Activated T-cell treated with anti-CD3 and anti-CD28 coated beads, Interleukin-2, amount 50 U/mL, for 24 hours (primary cell): ENCODE results near the gene PLCB4.

Experiments used
- DNase-seq: peaks from one replicate; pipeline ENCODE4 v3.0.0-alpha.2; 2020
- H3K27ac Mint-ChIP-seq: 2 replicates; pipeline ENCODE4 v1.8.0; 2020; ENCODE audit warnings: mild to moderate bottlenecking, mixed read lengths
- H3K27me3 Mint-ChIP-seq: 2 replicates; pipeline ENCODE4 v1.8.0; 2020; ENCODE audit warnings: mixed read lengths
- H3K36me3 Mint-ChIP-seq: 2 replicates; pipeline ENCODE4 v1.8.0; 2020; ENCODE audit warnings: low read depth, mixed read lengths
- H3K4me1 Mint-ChIP-seq: 2 replicates; pipeline ENCODE4 v1.8.0; 2020; ENCODE audit warnings: low read depth, mixed read lengths
- H3K4me3 Mint-ChIP-seq: 2 replicates; pipeline ENCODE4 v1.8.0; 2020; ENCODE audit warnings: mild to moderate bottlenecking, moderate library complexity, mixed read lengths
- H3K9me3 Mint-ChIP-seq: 2 replicates; pipeline ENCODE4 v1.8.0; 2020; ENCODE audit warnings: mixed read lengths

The PLCB4 gene

DNA sequence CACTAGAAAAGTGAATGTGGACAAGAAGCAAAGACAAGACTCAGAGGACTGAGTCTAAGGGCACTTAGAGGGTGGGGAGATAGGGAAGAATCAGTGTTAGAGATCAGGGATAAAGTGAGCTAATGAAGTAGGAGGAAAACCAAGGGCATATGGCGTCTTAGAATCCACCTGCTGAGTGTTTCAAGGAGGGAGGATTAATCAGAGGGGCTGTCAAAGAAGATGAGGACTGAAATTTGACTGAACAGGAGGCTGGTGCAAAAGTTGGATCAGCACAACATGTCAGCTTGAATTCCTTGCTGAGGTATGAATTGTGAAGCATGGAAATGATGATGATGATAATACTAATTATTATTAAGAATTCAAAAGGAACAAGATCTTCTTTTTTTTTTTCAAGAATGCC, 39.4 kb downstream of the PLCB4 start:
- no peak overlapping the region for H3K27ac Mint-ChIP-seq
- H3K36me3 Mint-ChIP-seq: no peaks in the 10 kb centered on the region
- H3K9me3 Mint-ChIP-seq: no peaks in the 10 kb centered on the region
- DNase-seq: no peak
- H3K4me3 Mint-ChIP-seq: no peak overlapping the region
- no peaks in the 10 kb centered on the region for H3K27me3 Mint-ChIP-seq
- no peaks in the 10 kb centered on the region for H3K4me1 Mint-ChIP-seq

DNA sequence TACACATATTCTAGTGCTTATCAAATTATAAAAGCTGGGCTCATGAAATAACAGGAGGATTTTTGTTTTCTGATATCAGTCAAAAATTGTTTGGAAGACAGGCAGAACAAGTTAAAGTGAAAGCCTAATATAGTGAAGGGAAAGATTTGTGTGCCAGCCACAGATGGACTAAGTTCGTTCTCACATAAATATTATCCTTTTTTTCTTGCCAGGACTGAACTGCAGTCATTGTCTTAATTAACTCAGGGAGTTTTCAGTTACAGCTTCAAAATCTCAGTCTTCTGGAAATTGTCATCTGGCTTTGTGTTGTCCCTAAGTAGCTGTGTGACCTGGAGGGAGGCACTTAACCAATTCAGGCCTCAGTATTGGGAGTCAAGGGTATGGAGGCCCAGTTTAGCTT, 40.7 kb downstream of the PLCB4 start:
- DNase-seq: no peak
- Mint-ChIP-seq H3K9me3 (no peaks in the 10 kb centered on the region), H3K27me3 (no peaks in the 10 kb centered on the region), H3K4me3 (no peak overlapping the region), H3K4me1 (no peaks in the 10 kb centered on the region), H3K36me3 (no peaks in the 10 kb centered on the region), H3K27ac (no peak overlapping the region)

DNA sequence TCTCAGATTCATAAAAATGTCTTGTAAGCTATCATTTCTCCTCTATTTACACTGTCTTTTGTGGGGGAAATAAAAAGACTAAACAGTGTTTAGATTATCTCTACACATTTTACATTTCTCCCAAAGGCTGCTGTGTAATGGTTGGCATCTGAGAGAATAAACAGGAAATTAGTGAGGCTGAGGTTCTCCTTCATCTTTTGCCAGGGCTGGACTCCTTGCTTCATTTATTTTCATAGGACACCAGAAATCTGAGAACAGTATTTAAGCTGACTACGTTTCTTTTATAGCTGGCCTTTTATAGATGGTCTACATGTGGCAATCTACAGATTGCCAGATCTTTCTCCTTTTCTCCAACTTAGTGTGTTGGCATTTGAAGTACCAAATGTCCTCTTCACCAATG, 41.5 kb downstream of the PLCB4 start:
- no peak overlapping the region for H3K4me3 Mint-ChIP-seq
- no peaks in the 10 kb centered on the region for H3K4me1 Mint-ChIP-seq
- DNase-seq: no peak
- no peak overlapping the region for H3K27ac Mint-ChIP-seq
- H3K36me3 Mint-ChIP-seq: no peaks in the 10 kb centered on the region
- no peaks in the 10 kb centered on the region for H3K9me3 Mint-ChIP-seq
- H3K27me3 Mint-ChIP-seq: no peaks in the 10 kb centered on the region

DNA sequence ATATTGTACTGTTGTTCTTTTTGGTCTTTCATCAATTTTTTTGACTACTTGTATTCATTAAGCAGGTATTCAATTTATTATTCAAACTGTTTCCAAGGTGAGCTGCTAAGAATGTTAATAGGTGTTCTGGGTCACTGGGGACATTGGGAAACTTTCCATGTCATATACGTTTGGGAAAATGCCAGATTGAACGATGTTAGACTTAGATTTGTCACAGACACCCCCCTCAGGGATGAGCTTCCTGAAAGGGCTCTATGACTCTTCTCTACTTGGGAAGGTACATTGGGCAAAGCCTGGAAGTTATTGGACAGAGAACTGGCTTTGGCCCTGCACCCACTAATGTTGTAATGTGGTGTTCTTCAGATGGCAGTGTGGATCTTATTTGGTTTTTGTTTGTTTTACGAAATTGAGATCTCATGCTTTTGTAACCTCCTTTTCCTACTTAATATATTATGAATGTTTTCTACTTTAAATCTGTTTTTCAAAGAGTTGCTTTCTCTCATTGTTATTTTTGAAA, 42.1 kb downstream of the PLCB4 start:
- Mint-ChIP-seq H3K36me3 (no peaks in the 10 kb centered on the region), H3K9me3 (no peaks in the 10 kb centered on the region)

DNA sequence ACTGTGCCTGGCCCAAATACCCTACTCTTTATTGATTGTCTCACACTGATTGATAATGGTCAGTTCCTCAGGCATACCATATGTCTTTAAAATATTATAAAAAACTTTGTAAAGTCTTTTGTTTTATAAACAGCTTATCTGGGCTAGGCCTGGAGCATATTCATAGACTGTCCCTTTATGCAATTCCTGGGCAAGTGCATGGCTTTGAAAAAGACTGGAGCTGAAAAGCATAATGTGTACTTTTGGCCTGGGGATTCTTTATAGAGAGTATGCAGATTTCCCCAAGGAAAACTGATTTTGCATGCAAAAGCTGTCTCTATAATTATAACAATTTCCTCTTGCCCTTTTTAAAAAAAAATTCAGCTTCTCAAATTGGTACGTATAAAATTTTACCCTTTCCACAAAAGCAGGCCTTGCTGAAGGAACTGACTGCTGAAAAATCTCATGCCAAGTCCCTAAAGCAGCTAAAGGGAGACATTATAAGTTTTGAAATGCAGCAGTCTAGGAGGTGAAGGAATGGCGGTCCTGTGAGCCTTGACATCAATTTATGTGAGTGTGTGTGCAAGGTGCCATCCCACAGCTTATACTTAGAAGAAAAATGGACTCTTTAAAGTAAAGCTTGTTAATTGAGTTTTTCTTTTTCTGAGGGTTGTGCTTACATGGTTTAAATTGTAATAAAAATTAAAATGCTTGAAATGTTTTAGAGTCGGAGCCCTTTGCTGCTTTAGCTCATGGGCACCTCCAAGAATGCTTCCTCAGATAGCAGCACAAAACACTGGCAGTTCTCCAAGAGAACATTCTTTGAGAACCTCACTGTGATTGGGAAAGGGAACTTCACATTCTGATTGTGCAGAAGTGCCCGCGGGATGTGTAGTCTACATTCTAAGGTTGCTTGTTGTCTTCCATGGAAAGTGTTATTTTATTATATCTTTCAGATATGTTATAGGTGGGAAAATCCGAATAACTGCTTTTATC, 43.9 kb downstream of the PLCB4 start:
- Mint-ChIP-seq H3K4me3 (no peak overlapping the region), H3K27ac (no peak overlapping the region), H3K27me3 (no peaks in the 10 kb centered on the region), H3K9me3 (no peaks in the 10 kb centered on the region), H3K4me1 (no peaks in the 10 kb centered on the region), H3K36me3 (no peaks in the 10 kb centered on the region)
- no peak for DNase-seq

More for the DNA sequence above, 42.1 kb downstream of the PLCB4 start:
- Mint-ChIP-seq H3K4me1 (no peaks in the 10 kb centered on the region), H3K27ac (no peak overlapping the region), H3K4me3 (no peak overlapping the region), H3K27me3 (no peaks in the 10 kb centered on the region)
- no peak for DNase-seq

DNA sequence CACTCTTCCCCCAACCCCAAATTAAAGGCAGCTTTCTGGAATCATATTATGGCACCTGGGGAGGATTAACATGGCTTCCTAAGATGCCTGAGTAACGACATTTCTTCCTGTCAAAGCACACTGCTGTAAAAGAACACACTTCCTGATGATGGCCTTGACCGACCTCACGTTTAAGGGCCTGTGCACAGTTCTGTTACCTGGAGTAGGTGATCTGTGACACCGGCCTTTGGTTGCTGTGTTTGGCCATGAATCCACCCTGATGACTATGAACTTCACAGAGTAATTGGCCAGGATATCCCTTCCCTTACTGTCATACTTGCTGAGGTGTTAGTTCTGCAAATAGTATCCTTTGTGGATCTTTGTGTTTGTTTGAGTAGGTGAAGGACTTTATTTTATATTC, 45.8 kb downstream of the PLCB4 start:
- no peak for DNase-seq
- Mint-ChIP-seq H3K4me3 (no peak overlapping the region), H3K27ac (no peak overlapping the region), H3K9me3 (no peaks in the 10 kb centered on the region), H3K36me3 (no peaks in the 10 kb centered on the region), H3K27me3 (no peaks in the 10 kb centered on the region), H3K4me1 (no peaks in the 10 kb centered on the region)

DNA sequence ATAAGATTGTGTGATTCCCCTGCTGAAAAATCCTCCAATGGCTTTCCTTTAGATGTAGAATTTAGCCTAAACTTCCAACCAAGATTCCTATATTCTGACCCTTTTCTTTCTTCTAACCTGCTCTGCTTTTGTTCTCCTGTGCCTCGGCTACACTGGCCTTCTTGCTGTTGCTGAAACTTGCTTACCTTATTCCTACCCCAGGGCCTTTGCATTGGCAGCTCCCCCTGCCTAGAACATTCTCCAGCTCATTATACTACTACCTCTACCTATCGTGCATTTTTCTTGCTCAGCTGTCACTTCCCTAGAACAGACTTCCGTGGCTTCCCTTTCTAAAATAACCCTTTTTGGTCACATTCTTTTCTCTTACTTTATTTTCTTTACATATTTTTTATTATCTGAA, 48.7 kb downstream of the PLCB4 start:
- Mint-ChIP-seq H3K9me3 (no peaks in the 10 kb centered on the region), H3K36me3 (no peaks in the 10 kb centered on the region), H3K4me1 (no peaks in the 10 kb centered on the region), H3K27ac (no peak overlapping the region), H3K4me3 (no peak overlapping the region), H3K27me3 (no peaks in the 10 kb centered on the region)
- DNase-seq: no peak

DNA sequence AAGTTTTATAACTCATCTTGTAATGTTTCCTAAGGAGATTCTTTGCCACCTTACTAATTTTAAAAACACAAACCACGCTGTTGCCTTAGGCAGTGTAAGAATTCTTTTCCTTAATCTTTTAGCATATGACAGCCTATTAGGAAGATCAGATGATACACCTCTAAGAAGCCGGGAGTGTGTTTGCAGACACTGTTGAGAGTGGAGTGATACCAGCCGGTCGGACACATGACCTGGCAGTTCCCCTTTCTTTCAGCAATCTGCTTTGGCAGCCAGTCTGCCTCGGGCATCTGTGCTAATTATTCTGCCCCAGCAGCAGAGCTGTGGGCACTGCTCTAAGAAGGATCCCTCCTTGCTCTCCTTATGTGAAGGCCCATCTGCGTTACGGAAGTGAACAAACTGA, 50.9 kb downstream of the PLCB4 start:
- DNase-seq: no peak
- Mint-ChIP-seq H3K4me3 (no peak overlapping the region), H3K27ac (no peak overlapping the region), H3K4me1 (no peaks in the 10 kb centered on the region), H3K36me3 (no peaks in the 10 kb centered on the region), H3K9me3 (no peaks in the 10 kb centered on the region), H3K27me3 (no peaks in the 10 kb centered on the region)

DNA sequence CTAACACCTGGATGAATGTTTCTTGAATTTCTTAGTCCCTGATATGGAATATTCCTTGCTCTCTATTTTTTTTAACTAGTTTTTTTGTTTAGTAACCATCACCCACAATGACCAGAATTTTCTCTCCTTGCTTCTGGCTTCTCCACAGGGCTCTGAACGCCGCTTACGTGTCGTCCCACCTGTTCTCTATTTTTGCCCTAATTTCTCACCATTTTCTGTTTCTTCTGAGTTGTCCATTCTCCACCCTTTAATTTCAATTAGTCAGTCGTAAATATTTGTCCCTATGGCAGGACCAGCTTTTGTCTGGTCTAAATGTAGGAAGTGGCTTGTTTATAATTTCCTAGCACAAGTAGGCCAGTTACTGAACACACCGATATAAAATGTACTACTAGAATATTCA, 52.3 kb downstream of the PLCB4 start:
- no peaks in the 10 kb centered on the region for H3K4me1 Mint-ChIP-seq
- DNase-seq: no peak
- no peak overlapping the region for H3K4me3 Mint-ChIP-seq
- H3K27me3 Mint-ChIP-seq: no peaks in the 10 kb centered on the region
- no peaks in the 10 kb centered on the region for H3K36me3 Mint-ChIP-seq
- no peaks in the 10 kb centered on the region for H3K9me3 Mint-ChIP-seq
- no peak overlapping the region for H3K27ac Mint-ChIP-seq

DNA sequence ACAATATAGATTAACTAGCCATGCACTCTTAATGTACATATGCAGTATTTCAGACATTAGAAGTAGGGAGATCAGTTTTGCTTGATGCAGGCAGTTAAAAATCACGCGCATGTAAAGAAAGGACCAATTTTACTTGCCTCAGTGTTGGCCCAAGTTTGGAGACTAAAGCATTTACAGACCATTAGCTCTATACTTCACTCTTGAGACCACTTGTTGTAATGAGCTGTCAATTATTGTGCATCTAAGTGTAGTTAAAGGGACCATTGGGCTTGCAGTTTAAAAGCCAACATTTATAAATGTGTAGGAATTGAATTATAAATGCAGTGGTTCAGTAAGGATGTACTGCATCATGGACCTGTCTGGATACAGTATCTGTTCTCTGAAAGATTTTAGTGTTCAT, 53.7 kb downstream of the PLCB4 start:
- no peak overlapping the region for H3K4me3 Mint-ChIP-seq
- no peaks in the 10 kb centered on the region for H3K4me1 Mint-ChIP-seq
- no peak overlapping the region for H3K27ac Mint-ChIP-seq
- no peak for DNase-seq
- no peaks in the 10 kb centered on the region for H3K9me3 Mint-ChIP-seq
- no peaks in the 10 kb centered on the region for H3K36me3 Mint-ChIP-seq
- H3K27me3 Mint-ChIP-seq: no peaks in the 10 kb centered on the region

DNA sequence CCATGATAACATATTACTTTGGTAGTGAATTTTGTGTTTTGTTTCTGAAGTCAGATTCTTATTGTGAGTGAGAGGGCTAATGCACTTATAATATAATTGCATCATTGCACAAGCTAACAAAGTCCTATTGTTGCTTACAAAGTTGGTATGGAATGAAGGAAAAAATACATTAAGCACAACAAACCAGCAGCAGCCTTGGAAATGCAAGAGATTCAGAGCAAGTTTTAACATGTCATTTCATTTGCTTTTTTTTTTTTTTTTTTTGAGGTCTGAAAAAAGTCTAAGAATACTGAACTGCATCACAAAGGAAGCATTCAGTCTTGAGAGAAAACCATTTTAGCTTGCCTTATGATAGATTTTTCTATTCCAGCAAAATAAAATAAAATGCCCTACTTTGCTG, 57.6 kb downstream of the PLCB4 start:
- no peak for DNase-seq
- Mint-ChIP-seq H3K36me3 (no peaks in the 10 kb centered on the region), H3K27me3 (no peaks in the 10 kb centered on the region), H3K9me3 (peaks cover 6% of the 10 kb centered on the region), H3K27ac (no peak overlapping the region), H3K4me3 (no peak overlapping the region), H3K4me1 (no peaks in the 10 kb centered on the region)

DNA sequence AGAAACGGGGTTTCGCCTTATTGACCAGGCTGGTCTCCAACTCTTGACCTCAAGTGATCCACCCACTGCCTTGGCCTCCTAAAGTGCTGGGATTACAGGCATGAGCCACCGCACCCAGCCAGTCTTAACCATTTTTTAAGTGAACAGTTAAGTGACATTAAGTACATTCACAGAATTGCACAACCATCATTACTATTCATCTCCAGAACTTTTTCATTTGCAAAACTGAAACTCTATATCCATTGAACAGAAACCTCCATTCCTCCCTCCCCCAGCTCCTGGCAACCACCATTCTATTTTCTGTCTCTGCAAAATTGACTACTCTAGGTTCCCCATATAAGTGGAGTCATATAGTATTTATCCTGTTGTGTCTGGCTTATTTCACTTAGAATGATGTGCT, 59.7 kb downstream of the PLCB4 start:
- H3K27me3 Mint-ChIP-seq: no peaks in the 10 kb centered on the region
- DNase-seq: no peak
- no peak overlapping the region for H3K27ac Mint-ChIP-seq
- peaks cover 10% of the 10 kb centered on the region for H3K9me3 Mint-ChIP-seq
- H3K4me1 Mint-ChIP-seq: no peaks in the 10 kb centered on the region
- no peak overlapping the region for H3K4me3 Mint-ChIP-seq
- no peaks in the 10 kb centered on the region for H3K36me3 Mint-ChIP-seq

DNA sequence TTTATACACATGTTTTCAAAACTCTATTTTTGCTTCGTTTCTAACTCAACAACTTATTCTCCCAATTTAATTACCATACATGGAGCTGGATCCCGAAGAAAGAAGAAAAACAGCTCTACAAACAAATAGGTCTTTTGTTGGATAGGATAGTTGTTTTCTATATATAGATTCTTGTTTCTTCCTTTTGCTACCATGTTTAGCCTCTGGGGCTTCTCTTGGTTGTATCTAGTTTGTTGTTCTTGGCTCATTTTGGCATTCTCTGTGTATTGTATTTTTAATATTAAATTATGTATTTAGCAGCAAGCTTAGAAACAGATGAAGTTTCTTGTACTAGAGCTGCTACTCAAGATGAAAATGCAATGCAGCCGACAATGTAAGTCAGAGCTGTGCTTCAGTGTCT, 60.9 kb downstream of the PLCB4 start:
- no peak overlapping the region for H3K4me3 Mint-ChIP-seq
- H3K27me3 Mint-ChIP-seq: no peaks in the 10 kb centered on the region
- no peak overlapping the region for H3K27ac Mint-ChIP-seq
- no peaks in the 10 kb centered on the region for H3K4me1 Mint-ChIP-seq
- peaks cover 12% of the 10 kb centered on the region for H3K9me3 Mint-ChIP-seq
- DNase-seq: no peak
- no peaks in the 10 kb centered on the region for H3K36me3 Mint-ChIP-seq

DNA sequence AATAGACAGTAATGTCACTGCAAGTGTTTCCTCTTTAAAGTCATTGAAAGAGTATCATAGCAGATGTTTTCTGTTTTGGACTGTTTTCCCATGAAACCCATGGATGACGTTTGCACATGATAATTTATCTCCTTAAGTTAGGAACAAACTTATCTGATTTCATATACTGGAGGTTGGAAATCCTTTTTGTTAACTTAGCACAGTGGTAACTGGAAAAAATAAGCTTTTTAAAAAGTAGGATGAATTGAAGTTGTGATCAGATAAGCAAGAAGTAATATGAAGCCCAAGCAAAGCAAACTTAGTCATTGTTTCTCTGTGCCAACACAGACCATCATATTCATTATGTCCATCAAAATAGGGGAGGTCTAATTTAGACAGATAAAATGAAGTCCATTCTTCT, 61.6 kb downstream of the PLCB4 start:
- H3K4me1 Mint-ChIP-seq: no peaks in the 10 kb centered on the region
- no peaks in the 10 kb centered on the region for H3K36me3 Mint-ChIP-seq
- H3K4me3 Mint-ChIP-seq: no peak overlapping the region
- no peaks in the 10 kb centered on the region for H3K27me3 Mint-ChIP-seq
- no peak overlapping the region for H3K27ac Mint-ChIP-seq
- peaks cover 12% of the 10 kb centered on the region for H3K9me3 Mint-ChIP-seq
- DNase-seq: no peak

DNA sequence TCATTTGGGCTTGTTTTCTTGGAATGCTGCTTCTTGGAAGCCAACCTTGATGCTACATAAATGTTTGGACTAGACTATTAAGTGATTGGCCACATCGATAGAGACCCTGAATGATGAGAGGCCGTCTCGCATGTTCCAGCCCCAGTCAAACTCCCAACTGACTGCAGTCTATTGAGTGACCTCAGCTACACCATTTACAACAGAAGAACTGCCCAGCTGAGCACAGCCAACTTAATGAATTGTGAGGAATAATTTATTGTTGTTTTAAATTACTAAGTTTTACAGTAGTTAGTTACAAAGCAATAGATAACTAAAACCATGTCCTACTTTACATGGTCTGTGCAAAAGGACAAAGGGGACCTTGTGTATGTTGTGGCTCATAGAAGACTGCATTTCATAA, 63.0 kb downstream of the PLCB4 start:
- no peak for DNase-seq
- Mint-ChIP-seq H3K4me3 (no peak overlapping the region), H3K27me3 (no peaks in the 10 kb centered on the region), H3K4me1 (no peaks in the 10 kb centered on the region), H3K36me3 (no peaks in the 10 kb centered on the region), H3K9me3 (peaks cover 12% of the 10 kb centered on the region), H3K27ac (no peak overlapping the region)
